ENCODE results near the gene DMPK. TPM values are rescaled to one million over a fixed set of nuclear protein-coding genes. Genes with fewer than 3 reads are reported as not detected.

Gene DMPK
- total and polyA plus RNA-seq, 8 donors, result 27.0 to 293 (median 39.5) TPM

GRCh38 chr19:45766869-45767346, 15.4 kb downstream of the DMPK start:
- H3K4me3 ChIP-seq, result peak overlapping the region; percentile 74 to 96 (median 86)
- no peak for TF ChIP-seq CTCF (IDR thresholded peaks at IDR 0.05)
- WGBS, 2 donors, result 12 to 14% methylated on average over 22 to 24 of the region's 24 CpGs
- peaks cover 15 to 22% (median 18%) of the 10 kb centered on the region in 3 donors for H3K4me1 ChIP-seq
- H3K27ac ChIP-seq, result peak overlapping the region; percentile 91 to 97 (median 96)
- no peaks in the 10 kb centered on the region for H3K9me3 ChIP-seq
- no peaks in the 10 kb centered on the region for H3K36me3 ChIP-seq
- FAIRE-seq (no peak), DNase-seq (peak; percentile 48 to 89 (median 69)), ATAC-seq (no peak)
- intact Hi-C loops (cut with DNase I), result loop anchor here in 1 of 3 donors (10.0 kb wide), 1 partner anchor 52 kb away; no protein-coding TSS in a partner anchor
- no peaks in the 10 kb centered on the region for H3K27me3 ChIP-seq

- Histone ChIP-seq H3K27me3 (no peaks in the 10 kb centered on the region), H3K9me3 (no peaks in the 10 kb centered on the region), H3K27ac (peak overlapping the region; percentile 91 to 97 (median 96)), H3K36me3 (no peaks in the 10 kb centered on the region), H3K4me3 (peak overlapping the region; percentile 74 to 96 (median 86)), H3K4me1 (peaks cover 15 to 18% (median 17%) of the 10 kb centered on the region in 3 donors)
- intact Hi-C loops (cut with DNase I), result loop anchor here in 1 of 3 donors (10.0 kb wide), 1 partner anchor 52 kb away; no protein-coding TSS in a partner anchor
- ATAC-seq (no peak), FAIRE-seq (no peak), DNase-seq (peak; percentile 62 to 92 (median 81))
- no peak for TF ChIP-seq CTCF (IDR thresholded peaks at IDR 0.05)
- 29% methylated on average over 14 to 17 of the region's 17 CpGs for WGBS, 2 donors
Observed at GRCh38 chr19:45766296-45766868, 15.9 kb downstream of the DMPK start.

- intact Hi-C loops (cut with DNase I), result loop anchor here in 1 of 3 donors (10.0 kb wide), 1 partner anchor 51 kb away; no protein-coding TSS in a partner anchor
- DNase-seq (peak in 5 of 6 donors; percentile 56 to 87 (median 66)), FAIRE-seq (no peak), ATAC-seq (no peak)
- H3K4me1 ChIP-seq, result peaks cover 14 to 17% (median 15%) of the 10 kb centered on the region in 3 donors
- 48 to 55% methylated on average over 18 to 23 of the region's 23 CpGs for WGBS, 2 donors
- H3K36me3 ChIP-seq, result no peaks in the 10 kb centered on the region
- no peaks in the 10 kb centered on the region for H3K9me3 ChIP-seq
- no peaks in the 10 kb centered on the region for H3K27me3 ChIP-seq
- no peak for TF ChIP-seq CTCF (IDR thresholded peaks at IDR 0.05)
- H3K27ac ChIP-seq, result peak overlapping the region; percentile 91 to 97 (median 96)
- H3K4me3 ChIP-seq, result peak overlapping the region in 2 of 4 donors; percentile 85 to 96
Observed at GRCh38 chr19:45765702-45766295, 16.5 kb downstream of the DMPK start.

GRCh38 chr19:45764945-45765701, 17.2 kb downstream of the DMPK start:
- no peaks in the 10 kb centered on the region for H3K27me3 ChIP-seq
- peak overlapping the region in 1 of 4 donors; percentile 96 for H3K27ac ChIP-seq
- DNase-seq (peak in 4 of 6 donors; percentile 34 to 67 (median 46)), ATAC-seq (no peak), FAIRE-seq (no peak)
- intact Hi-C loops (cut with DNase I), result loop anchor here in 1 of 3 donors (10.0 kb wide), 1 partner anchor 50 kb away; no protein-coding TSS in a partner anchor
- TF ChIP-seq CTCF (IDR thresholded peaks at IDR 0.05), result no peak
- 45 to 52% methylated on average over 17 to 21 of the region's 21 CpGs for WGBS, 2 donors
- H3K36me3 ChIP-seq, result no peaks in the 10 kb centered on the region
- H3K4me1 ChIP-seq, result peaks cover 14 to 17% (median 15%) of the 10 kb centered on the region in 3 donors
- H3K4me3 ChIP-seq, result no peak overlapping the region
- H3K9me3 ChIP-seq, result no peaks in the 10 kb centered on the region

Data from pancreas (tissue), 10 donors.